NK-92 treated with Interleukin-12 subunit alpha and Interleukin-12 subunit beta, amount 100 ng/mL, for 24 hours (cell line): ENCODE measurements around the gene ISCU.
A peak's percentile ranks its signal among the peaks of the same experiment; 100 is the strongest.
"Not testable (repeated sequence)": the region's sequence is repeated elsewhere in the genome, so short reads cannot be mapped to it uniquely, and the experiment has no call there.

ENCODE experiments used
- DNase-seq: peaks from one replicate; lab custom pipeline; 2025; lab: John Stamatoyannopoulos, UW

The ISCU gene

GRCh38 chr12:108543652-108544051, 18.7 kb upstream of the ISCU start:
- DNase-seq = no peak

- no peak for DNase-seq
These were observed 14.7 kb upstream of the ISCU start for GRCh38 chr12:108547686-108548085.

GRCh38 chr12:108548954-108549521, 13.4 kb upstream of the ISCU start:
- DNase-seq = no peak

- DNase-seq = no peak
These were observed 10.9 kb upstream of the ISCU start for GRCh38 chr12:108551535-108551934.

GRCh38 chr12:108553799-108554198, 8.6 kb upstream of the ISCU start:
- no peak for DNase-seq

GRCh38 chr12:108555383-108555782, 7.0 kb upstream of the ISCU start:
- not testable (repeated sequence) for DNase-seq

GRCh38 chr12:108559007-108559655, 3.3 kb upstream of the ISCU start:
- no peak for DNase-seq

- DNase-seq = no peak
These were observed 2.6 kb upstream of the ISCU start for GRCh38 chr12:108559748-108560147.

GRCh38 chr12:108560321-108560721, 2.1 kb upstream of the ISCU start:
- no peak for DNase-seq

GRCh38 chr12:108560752-108561719, 1.4 kb upstream of the ISCU start, which contains the start of gene SART3:
Gene SART3, minus strand, starts transcription at chr12:108561173. Its CDS starts 19 bp downstream, at chr12:108561154.
- DNase-seq = peak; percentile 60

- DNase-seq = no peak
These were observed 496 bp upstream of the ISCU start for GRCh38 chr12:108561852-108562347.

- peak; percentile 64 for DNase-seq
These were observed 874 bp downstream of the ISCU start for GRCh38 chr12:108563136-108563803.

- no peak for DNase-seq
These were observed 1.4 kb downstream of the ISCU start for GRCh38 chr12:108563804-108564151.

- DNase-seq = no peak
These were observed 2.3 kb downstream of the ISCU start for GRCh38 chr12:108564724-108565123.

GRCh38 chr12:108565146-108565545, 2.8 kb downstream of the ISCU start:
- no peak for DNase-seq

GRCh38 chr12:108565976-108566375, 3.6 kb downstream of the ISCU start:
- no peak for DNase-seq

- DNase-seq = no peak
These were observed 4.1 kb downstream of the ISCU start for GRCh38 chr12:108566452-108566851.

GRCh38 chr12:108567406-108568337, 5.3 kb downstream of the ISCU start:
- DNase-seq = no peak

- no peak for DNase-seq
These were observed 6.2 kb downstream of the ISCU start for GRCh38 chr12:108568338-108569154.
